H1 (cell line): ENCODE results near the gene A2ML1. TPM values are rescaled to one million over a fixed set of nuclear protein-coding genes. Genes with fewer than 3 reads are reported as not detected.
A peak's percentile ranks its signal among the peaks of the same experiment; 100 is the strongest.

ENCODE experiments used
- HDAC2 ChIP-seq, 2 experiments: fragments of 300-600 bp in 1 of 2; sonication (generic) in 1 of 2; IDR thresholded peaks; 2 replicates each; pipeline ENCODE4 v1.6.1; 2011 to 2012; ENCODE audit warnings: low read depth in 2 of 2, low read length in 2 of 2, mild to moderate bottlenecking in 2 of 2, moderate library complexity in 2 of 2, borderline replicate concordance in 1 of 2, inconsistent platforms in 1 of 2
- PHF8 ChIP-seq: fragments of 200-600 bp; sonication (generic); conservative IDR thresholded peaks from 2 replicates; pipeline ENCODE4 v1.7.1; 2012; ENCODE audit warnings: low read depth, mild to moderate bottlenecking, inconsistent platforms, low read length, moderate library complexity
- POLR2A ChIP-seq, 2 experiments: IDR thresholded peaks; 1 replicate in 1 of 2; 2 replicates in 1 of 2; pipeline ENCODE4 v1.6.1; 2011; ENCODE audit warnings: low read depth in 2 of 2, low read length in 2 of 2, mild to moderate bottlenecking in 2 of 2; ENCODE audit errors: control extremely low read depth in 1 of 2
- SIRT6 ChIP-seq: IDR thresholded peaks from one replicate; pipeline ENCODE4 v1.7.1; 2012; ENCODE audit warnings: low read length, inconsistent platforms
- TAF7 ChIP-seq: optimal IDR thresholded peaks from 2 replicates; pipeline ENCODE3; 2011; ENCODE audit warnings: low read depth, mild to moderate bottlenecking, inconsistent platforms, low read length, moderate library complexity, borderline replicate concordance
- TBP ChIP-seq: IDR thresholded peaks from 2 replicates; pipeline ENCODE4 v1.6.1; 2011; ENCODE audit warnings: low read depth, low read length, improper control_type of control experiment
- polyA plus RNA-seq, 7 experiments: library from polyadenylated mRNA; depleted of rRNA in 3 of 7; stranded (reverse) in 5 of 7; unstranded in 2 of 7; fragments of >200 nt in 5 of 7; fragments of 200-250 nt in 2 of 7; gene quantifications; 1 replicate in 5 of 7; 2 replicates in 1 of 7; 4 replicates in 1 of 7; pipeline versions ENCODE4 v1.2.1 to v1.2.3, GENCODE V29; 2011 to 2013; ENCODE audit warnings: missing spikeins in 2 of 7, mixed read lengths in 2 of 7
- total RNA-seq: library from RNA; stranded (reverse); fragmentation: NEBNext Ultra II Directional; extraction: Animal tissue kit (Norgen Biotek cat#: 25700); gene quantifications from 2 replicates; pipeline ENCODE4 v1.2.1, GENCODE V29; 2021

Gene A2ML1
- total and polyA plus RNA-seq, 2 of the 8 experiments (the other 6 are each of a cell fraction or from before 2014, with no cell fraction given): 10.2 to 10.3 TPM

DNA sequence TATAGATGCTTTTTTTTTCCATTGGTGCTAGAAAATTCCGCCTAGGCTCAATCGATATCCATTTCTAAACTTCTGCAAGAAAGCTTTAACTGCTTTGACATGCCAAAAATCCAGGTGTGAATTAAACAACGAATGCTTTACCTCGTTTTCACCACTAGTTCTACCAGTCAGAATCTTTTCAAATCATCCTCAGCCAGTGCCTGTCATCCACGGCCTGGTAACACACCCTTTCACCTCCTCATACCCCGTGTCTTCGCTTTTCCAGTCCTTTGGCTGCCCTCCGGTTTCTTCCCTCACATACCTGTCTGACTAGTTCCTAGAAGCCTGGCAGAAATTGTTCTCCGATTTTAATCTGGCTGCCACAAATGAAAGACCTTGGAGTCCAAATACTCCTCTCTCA lies 90.5 kb downstream of the A2ML1 start (continued):
- TF ChIP-seq HDAC2 (IDR thresholded peaks at IDR 0.05; ENCODE audit: borderline replicate concordance in 1 of 2, low read depth in 2 of 2, low read length in 2 of 2) (0 out of 4 replicates have a peak, but pooled peaks of 1 of the 2 experiments have one; percentile 40), TBP (peak; percentile 65; the same call in 1 of the 2 replicates), TAF7 (peak; percentile 91), POLR2A (IDR thresholded peaks at IDR 0.05; ENCODE audit: control extremely low read depth in 1 of 2, low read depth in 2 of 2, low read length in 2 of 2) (peak in 1 of 2 experiments; percentile 72; a peak in 1 of 3 replicates), SIRT6 (no peak), PHF8 (no peak)
